ENCODE measurements around the gene RARRES1.

DNA sequence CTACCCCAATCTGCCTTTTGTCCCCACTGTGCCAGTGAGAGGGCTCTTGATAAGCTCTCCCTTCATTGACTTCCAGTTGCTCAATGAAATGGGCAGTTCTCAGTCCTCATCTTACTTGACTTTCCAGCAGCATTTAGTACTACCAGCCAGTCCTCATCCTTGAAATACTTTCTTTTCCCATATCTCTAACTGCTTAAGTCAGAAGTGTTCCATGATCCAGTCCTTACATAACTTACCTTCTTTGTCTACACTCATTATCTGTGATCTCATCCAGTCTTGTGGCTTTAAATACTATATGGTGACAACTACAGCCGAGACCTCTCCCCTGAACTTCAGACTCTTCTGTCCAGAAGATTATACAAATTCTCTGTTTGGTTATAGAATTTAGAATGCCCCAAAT lies 28.7 kb downstream of the RARRES1 start:
- TF ChIP-seq POLR2A (IDR thresholded peaks at IDR 0.05), result no peak
- TF ChIP-seq, protein P1, sequence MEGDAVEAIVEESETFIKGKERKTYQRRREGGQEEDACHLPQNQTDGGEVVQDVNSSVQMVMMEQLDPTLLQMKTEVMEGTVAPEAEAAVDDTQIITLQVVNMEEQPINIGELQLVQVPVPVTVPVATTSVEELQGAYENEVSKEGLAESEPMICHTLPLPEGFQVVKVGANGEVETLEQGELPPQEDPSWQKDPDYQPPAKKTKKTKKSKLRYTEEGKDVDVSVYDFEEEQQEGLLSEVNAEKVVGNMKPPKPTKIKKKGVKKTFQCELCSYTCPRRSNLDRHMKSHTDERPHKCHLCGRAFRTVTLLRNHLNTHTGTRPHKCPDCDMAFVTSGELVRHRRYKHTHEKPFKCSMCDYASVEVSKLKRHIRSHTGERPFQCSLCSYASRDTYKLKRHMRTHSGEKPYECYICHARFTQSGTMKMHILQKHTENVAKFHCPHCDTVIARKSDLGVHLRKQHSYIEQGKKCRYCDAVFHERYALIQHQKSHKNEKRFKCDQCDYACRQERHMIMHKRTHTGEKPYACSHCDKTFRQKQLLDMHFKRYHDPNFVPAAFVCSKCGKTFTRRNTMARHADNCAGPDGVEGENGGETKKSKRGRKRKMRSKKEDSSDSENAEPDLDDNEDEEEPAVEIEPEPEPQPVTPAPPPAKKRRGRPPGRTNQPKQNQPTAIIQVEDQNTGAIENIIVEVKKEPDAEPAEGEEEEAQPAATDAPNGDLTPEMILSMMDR (IDR thresholded peaks at IDR 0.05), result no peak
